ENCODE measurements around the gene STX18.

DNA sequence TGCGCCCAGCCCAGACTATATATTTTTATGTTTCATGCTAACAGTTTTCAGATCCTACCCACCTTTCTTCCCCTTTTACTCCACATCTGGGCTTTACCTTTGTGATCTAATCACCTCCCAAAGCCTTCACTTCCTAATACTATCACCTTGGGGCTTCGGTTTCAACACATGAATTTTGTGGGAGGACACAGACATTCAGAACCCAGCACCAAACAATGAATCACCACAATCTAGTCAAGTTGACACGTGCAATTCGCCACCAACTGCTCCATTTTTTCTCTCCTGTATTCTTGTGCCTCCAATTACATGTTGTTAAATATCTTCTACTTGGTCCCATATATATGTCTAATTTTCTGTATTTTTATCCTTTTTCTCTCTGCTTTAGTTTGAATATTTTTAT is 41.8 kb upstream of the STX18 start:
- TF ChIP-seq POLR2A (IDR thresholded peaks at IDR 0.05; ENCODE audit: borderline replicate concordance, extremely low read depth, insufficient read depth, insufficient read length): no peak
- no peak for TF ChIP-seq CTCF (IDR thresholded peaks at IDR 0.05 in 2 of 3, conservative IDR thresholded peaks at IDR 0.05 in 1 of 3; ENCODE audit: borderline replicate concordance in 1 of 3, insufficient read depth in 1 of 3, low read depth in 2 of 3, low read length in 2 of 3)
- no peak for TF ChIP-seq YY1 (IDR thresholded peaks at IDR 0.05; ENCODE audit: extremely low read depth, insufficient replicate concordance, low read depth, low read length)
- TF ChIP-seq RAD21 (IDR thresholded peaks at IDR 0.05; ENCODE audit: low read depth): no peak
- no peak for TF ChIP-seq TCF7L2 (IDR thresholded peaks at IDR 0.05; ENCODE audit: borderline replicate concordance, extremely low read depth, insufficient read depth, insufficient read length)
- TF ChIP-seq, protein P1, sequence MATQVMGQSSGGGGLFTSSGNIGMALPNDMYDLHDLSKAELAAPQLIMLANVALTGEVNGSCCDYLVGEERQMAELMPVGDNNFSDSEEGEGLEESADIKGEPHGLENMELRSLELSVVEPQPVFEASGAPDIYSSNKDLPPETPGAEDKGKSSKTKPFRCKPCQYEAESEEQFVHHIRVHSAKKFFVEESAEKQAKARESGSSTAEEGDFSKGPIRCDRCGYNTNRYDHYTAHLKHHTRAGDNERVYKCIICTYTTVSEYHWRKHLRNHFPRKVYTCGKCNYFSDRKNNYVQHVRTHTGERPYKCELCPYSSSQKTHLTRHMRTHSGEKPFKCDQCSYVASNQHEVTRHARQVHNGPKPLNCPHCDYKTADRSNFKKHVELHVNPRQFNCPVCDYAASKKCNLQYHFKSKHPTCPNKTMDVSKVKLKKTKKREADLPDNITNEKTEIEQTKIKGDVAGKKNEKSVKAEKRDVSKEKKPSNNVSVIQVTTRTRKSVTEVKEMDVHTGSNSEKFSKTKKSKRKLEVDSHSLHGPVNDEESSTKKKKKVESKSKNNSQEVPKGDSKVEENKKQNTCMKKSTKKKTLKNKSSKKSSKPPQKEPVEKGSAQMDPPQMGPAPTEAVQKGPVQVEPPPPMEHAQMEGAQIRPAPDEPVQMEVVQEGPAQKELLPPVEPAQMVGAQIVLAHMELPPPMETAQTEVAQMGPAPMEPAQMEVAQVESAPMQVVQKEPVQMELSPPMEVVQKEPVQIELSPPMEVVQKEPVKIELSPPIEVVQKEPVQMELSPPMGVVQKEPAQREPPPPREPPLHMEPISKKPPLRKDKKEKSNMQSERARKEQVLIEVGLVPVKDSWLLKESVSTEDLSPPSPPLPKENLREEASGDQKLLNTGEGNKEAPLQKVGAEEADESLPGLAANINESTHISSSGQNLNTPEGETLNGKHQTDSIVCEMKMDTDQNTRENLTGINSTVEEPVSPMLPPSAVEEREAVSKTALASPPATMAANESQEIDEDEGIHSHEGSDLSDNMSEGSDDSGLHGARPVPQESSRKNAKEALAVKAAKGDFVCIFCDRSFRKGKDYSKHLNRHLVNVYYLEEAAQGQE (IDR thresholded peaks at IDR 0.05; ENCODE audit: low read depth): no peak
- no peak for TF ChIP-seq JUND (IDR thresholded peaks at IDR 0.05)
- no peak for TF ChIP-seq EZH2 (IDR thresholded peaks at IDR 0.05)
- TF ChIP-seq POLR2AphosphoS5 (IDR thresholded peaks at IDR 0.05; ENCODE audit: low read depth, low read length): no peak
- TF ChIP-seq CEBPB (IDR thresholded peaks at IDR 0.05; ENCODE audit: low read depth): no peak
- TF ChIP-seq ZBTB33 (IDR thresholded peaks at IDR 0.05; ENCODE audit: extremely low read depth, insufficient replicate concordance, low read length): no peak
- TF ChIP-seq, protein P2, sequence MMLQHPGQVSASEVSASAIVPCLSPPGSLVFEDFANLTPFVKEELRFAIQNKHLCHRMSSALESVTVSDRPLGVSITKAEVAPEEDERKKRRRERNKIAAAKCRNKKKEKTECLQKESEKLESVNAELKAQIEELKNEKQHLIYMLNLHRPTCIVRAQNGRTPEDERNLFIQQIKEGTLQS (IDR thresholded peaks at IDR 0.05): no peak
- no peak for TF ChIP-seq EGR1 (IDR thresholded peaks at IDR 0.05; ENCODE audit: low read depth)
- TF ChIP-seq SIN3A (IDR thresholded peaks at IDR 0.05; ENCODE audit: low read depth): no peak
